BE2C (cell line): Measurements from ENCODE around the gene MOK.

ENCODE experiments used
- DNase-seq: peaks from one replicate; pipeline ENCODE4 v3.0.0-alpha.2; 2020
- H3K27me3 ChIP-seq: fragments of 250-450 bp; sonication (Bioruptor Pico); 2 replicates; pipeline ENCODE4 v1.5.1; 2020; ENCODE audit warnings: mild to moderate bottlenecking
- H3K36me3 ChIP-seq: fragments of 250-450 bp; sonication (Bioruptor Pico); 2 replicates; pipeline ENCODE4 v1.5.1; 2020; ENCODE audit warnings: mild to moderate bottlenecking
- H3K4me1 ChIP-seq: fragments of 250-450 bp; sonication (Bioruptor Pico); 2 replicates; pipeline ENCODE4 v1.5.1; 2020
- H3K4me3 ChIP-seq: 2 replicates; pipeline ENCODE4 v1.5.1; 2011; ENCODE audit warnings: low read depth, low read length
- H3K9me3 ChIP-seq: fragments of 250-450 bp; sonication (Bioruptor Pico); 2 replicates; pipeline ENCODE4 v1.5.1; 2020
- CTCF ChIP-seq: IDR thresholded peaks from 2 replicates; pipeline ENCODE4 v1.5.1; 2012; ENCODE audit warnings: mild to moderate bottlenecking, low read depth, low read length

MOK gene

GRCh38 chr14:102181187-102181586 lies 123.8 kb downstream of the MOK start:
- Histone ChIP-seq H3K4me1 (peaks cover 12% of the 10 kb centered on the region), H3K4me3 (no peak overlapping the region), H3K27me3 (no peaks in the 10 kb centered on the region), H3K36me3 (no peaks in the 10 kb centered on the region), H3K9me3 (no peaks in the 10 kb centered on the region)
- no peak for DNase-seq
- no peak for TF ChIP-seq CTCF

- no peaks in the 10 kb centered on the region for H3K36me3 ChIP-seq
- H3K4me3 ChIP-seq = no peak overlapping the region
- no peak for DNase-seq
- no peak for TF ChIP-seq CTCF
- peaks cover 9% of the 10 kb centered on the region for H3K4me1 ChIP-seq
- H3K9me3 ChIP-seq = no peaks in the 10 kb centered on the region
- H3K27me3 ChIP-seq = no peaks in the 10 kb centered on the region
Measured at GRCh38 chr14:102180248-102180998, 124.5 kb downstream of the MOK start.
